Measurements from ENCODE around the gene KAZN.

DNA sequence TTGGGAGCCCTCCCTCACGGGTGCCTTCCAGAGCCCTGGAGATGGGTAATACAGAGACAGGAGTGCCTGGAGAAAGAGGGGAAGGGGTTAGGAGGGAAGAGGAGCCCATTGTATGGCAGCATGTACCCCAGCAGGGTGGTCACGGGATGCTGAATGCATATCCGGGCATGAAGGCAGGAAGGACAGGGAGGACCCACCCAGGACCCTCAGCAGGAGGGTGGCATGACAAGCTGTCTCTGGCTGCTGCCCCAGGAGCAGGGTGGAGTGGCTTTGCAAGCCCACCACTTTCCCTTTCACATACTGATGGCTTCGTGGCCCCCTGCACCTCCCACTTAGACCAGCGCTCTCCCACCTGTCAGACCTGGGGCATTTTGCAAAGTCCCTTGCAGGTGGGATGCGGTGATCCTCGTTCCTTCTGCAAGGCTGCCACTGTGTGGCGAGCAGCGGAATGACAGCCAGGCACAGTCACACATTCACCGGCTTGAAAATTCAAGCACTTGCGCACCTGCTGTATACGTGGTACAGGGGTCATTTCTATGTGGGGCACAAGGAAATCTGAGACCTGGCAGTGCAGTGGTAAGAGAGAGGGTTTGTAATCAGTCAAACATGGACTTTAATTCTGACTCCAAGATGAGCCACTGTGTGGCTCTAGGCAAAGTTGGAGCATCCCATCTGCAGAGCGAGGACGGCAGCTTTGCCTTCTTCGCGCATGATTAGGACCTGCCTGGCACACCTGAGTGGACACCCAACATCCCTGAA, 501.8 kb downstream of the KAZN start:
- TF ChIP-seq, protein P1, sequence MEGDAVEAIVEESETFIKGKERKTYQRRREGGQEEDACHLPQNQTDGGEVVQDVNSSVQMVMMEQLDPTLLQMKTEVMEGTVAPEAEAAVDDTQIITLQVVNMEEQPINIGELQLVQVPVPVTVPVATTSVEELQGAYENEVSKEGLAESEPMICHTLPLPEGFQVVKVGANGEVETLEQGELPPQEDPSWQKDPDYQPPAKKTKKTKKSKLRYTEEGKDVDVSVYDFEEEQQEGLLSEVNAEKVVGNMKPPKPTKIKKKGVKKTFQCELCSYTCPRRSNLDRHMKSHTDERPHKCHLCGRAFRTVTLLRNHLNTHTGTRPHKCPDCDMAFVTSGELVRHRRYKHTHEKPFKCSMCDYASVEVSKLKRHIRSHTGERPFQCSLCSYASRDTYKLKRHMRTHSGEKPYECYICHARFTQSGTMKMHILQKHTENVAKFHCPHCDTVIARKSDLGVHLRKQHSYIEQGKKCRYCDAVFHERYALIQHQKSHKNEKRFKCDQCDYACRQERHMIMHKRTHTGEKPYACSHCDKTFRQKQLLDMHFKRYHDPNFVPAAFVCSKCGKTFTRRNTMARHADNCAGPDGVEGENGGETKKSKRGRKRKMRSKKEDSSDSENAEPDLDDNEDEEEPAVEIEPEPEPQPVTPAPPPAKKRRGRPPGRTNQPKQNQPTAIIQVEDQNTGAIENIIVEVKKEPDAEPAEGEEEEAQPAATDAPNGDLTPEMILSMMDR (IDR thresholded peaks at IDR 0.05) = peak; percentile 73 to 88 (median 83)
- TF ChIP-seq POLR2A (IDR thresholded peaks at IDR 0.05) (no peak), POLR2AphosphoS5 (IDR thresholded peaks at IDR 0.05) (no peak)
